Endothelial cell of umbilical vein (primary cell): ENCODE data around the gene CACNA1C. TPM values are rescaled to one million over a fixed set of nuclear protein-coding genes. Genes with fewer than 3 reads are reported as not detected.

Source experiments
- BruUV-seq: library from RNA; stranded (reverse); fragments of 400-500 nt; replicated peaks from 2 replicates; lab custom pipeline; 2021; lab: Mats Ljungman, UMichigan
- CTCF ChIA-PET: fragments of 300-600, 350-600 bp; sonication (Branson Sonifier 250); formaldehyde crosslinking; loops from one replicate; lab custom pipeline; 2021; ENCODE audit warnings: antibody characterized with exemption, inconsistent platforms; lab: Charles Lee
- POLR2A ChIA-PET: fragments of 300-600, 350-600 bp; sonication (Branson Sonifier 250); formaldehyde crosslinking; loops from one replicate; lab custom pipeline; 2021; ENCODE audit warnings: antibody characterized with exemption, inconsistent platforms; lab: Charles Lee
- DNase-seq: peaks from one replicate; pipeline ENCODE4 v3.0.0-alpha.2; 2011; ENCODE audit warnings: low read depth, low spot score
- FAIRE-seq: peaks from 2 replicates; lab custom pipeline; 2011; peaks lifted over from hg19 to GRCh38; lab: Jason Lieb, UNC
- H2AFZ ChIP-seq: 2 replicates; pipeline ENCODE4 v1.6.0; 2012; ENCODE audit warnings: low read depth, low read length, control low read depth, inconsistent platforms
- H3K27ac ChIP-seq: 2 replicates; pipeline ENCODE4 v1.5.1; 2011; ENCODE audit warnings: low read depth, mild to moderate bottlenecking, control low read depth, low read length, moderate library complexity; ENCODE audit not compliant: insufficient read depth
- H3K27me3 ChIP-seq, 2 experiments: 2 replicates each; pipeline versions ENCODE4 v1.6.0 to v1.6.1; 2011; ENCODE audit warnings: low read length in 2 of 2, mixed read lengths in 1 of 2; ENCODE audit not compliant: control insufficient read depth in 2 of 2, insufficient read depth in 2 of 2
- H3K36me3 ChIP-seq, 2 experiments: 2 replicates in 1 of 2; 3 replicates in 1 of 2; pipeline ENCODE4 v1.5.1; 2011; ENCODE audit warnings: low read length in 2 of 2, mild to moderate bottlenecking in 1 of 2, moderate library complexity in 1 of 2; ENCODE audit not compliant: control insufficient read depth in 2 of 2, insufficient read depth in 2 of 2; ENCODE audit errors: extremely low read depth in 1 of 2
- H3K4me1 ChIP-seq: 3 replicates; pipeline ENCODE4 v1.5.1; 2011; ENCODE audit warnings: mild to moderate bottlenecking, low read length; ENCODE audit not compliant: control insufficient read depth, insufficient read depth; ENCODE audit errors: extremely low read depth
- H3K4me2 ChIP-seq: 2 replicates; pipeline ENCODE4 v1.6.1; 2011; ENCODE audit warnings: low read length, control low read depth, mixed read lengths; ENCODE audit not compliant: insufficient read depth
- H3K4me3 ChIP-seq, 3 experiments: fragments of 200-600 bp in 1 of 3; sonication (generic), shearing (Covaris generic) in 1 of 3; replicated peaks in 1 of 3; 2 replicates each; pipeline ENCODE4 v1.5.1; 2011 to 2016; ENCODE audit warnings: control low read depth in 3 of 3, low read length in 3 of 3, mild to moderate bottlenecking in 2 of 3, inconsistent platforms in 1 of 3, low read depth in 1 of 3, moderate library complexity in 1 of 3; ENCODE audit not compliant: insufficient read depth in 1 of 3
- H3K79me2 ChIP-seq: 2 replicates; pipeline ENCODE4 v1.6.0; 2012; ENCODE audit warnings: low read length, inconsistent platforms; ENCODE audit not compliant: control insufficient read depth, insufficient read depth
- H3K9ac ChIP-seq: replicated peaks from 2 replicates; pipeline ENCODE3; 2011; ENCODE audit warnings: low read length, control low read depth; ENCODE audit not compliant: insufficient read depth; ENCODE audit errors: extremely low read depth
- H3K9me1 ChIP-seq: replicated peaks from 3 replicates; pipeline ENCODE4 v1.6.0; 2011; ENCODE audit warnings: mild to moderate bottlenecking, low read length; ENCODE audit not compliant: control insufficient read depth, insufficient read depth; ENCODE audit errors: extremely low read depth
- H3K9me3 ChIP-seq: replicated peaks from 2 replicates; pipeline ENCODE4 v1.5.1; 2012; ENCODE audit warnings: low read length, inconsistent platforms; ENCODE audit not compliant: control insufficient read depth, insufficient read depth
- H4K20me1 ChIP-seq: replicated peaks from 2 replicates; pipeline ENCODE3; 2011; ENCODE audit warnings: mild to moderate bottlenecking, low read length; ENCODE audit not compliant: control insufficient read depth, insufficient read depth; ENCODE audit errors: extremely low read depth
- EZH2 ChIP-seq: IDR thresholded peaks from 2 replicates; pipeline ENCODE4 v1.6.1; 2012; ENCODE audit warnings: borderline replicate concordance, low read depth, mild to moderate bottlenecking, moderate library complexity, low read length, inconsistent platforms; ENCODE audit not compliant: severe bottlenecking
- FOS ChIP-seq: IDR thresholded peaks from 2 replicates; pipeline ENCODE4 v1.6.1; 2011; ENCODE audit warnings: mild to moderate bottlenecking, low read length, moderate library complexity, borderline replicate concordance; ENCODE audit not compliant: insufficient read depth
- GATA2 ChIP-seq: IDR thresholded peaks from 2 replicates; pipeline ENCODE4 v1.7.0; 2011; ENCODE audit warnings: low read depth, mild to moderate bottlenecking, moderate library complexity, mixed read lengths, low read length; ENCODE audit not compliant: insufficient read length, insufficient read depth
- JUN ChIP-seq: IDR thresholded peaks from 2 replicates; pipeline ENCODE4 v1.6.1; 2011; ENCODE audit warnings: borderline replicate concordance, low read depth; ENCODE audit not compliant: insufficient read length, insufficient read depth
- MYC ChIP-seq: IDR thresholded peaks from one replicate; pipeline ENCODE4 v1.6.1; 2011; ENCODE audit warnings: mild to moderate bottlenecking, low read depth, low read length
- POLR2A ChIP-seq: IDR thresholded peaks from 2 replicates; pipeline ENCODE4 v1.6.1; 2012; ENCODE audit warnings: low read depth, mild to moderate bottlenecking, control low read depth, low read length
- POLR2AphosphoS5 ChIP-seq: IDR thresholded peaks from 2 replicates; pipeline ENCODE4 v1.6.1; 2012; ENCODE audit warnings: low read depth, mild to moderate bottlenecking, control low read depth, low read length, moderate library complexity; ENCODE audit not compliant: insufficient read depth
- dilution Hi-C: fragments of 300-500 bp; cut with MboI; formaldehyde crosslinking; loops from one replicate; pipeline ENCODE4 v1.15.0; 2019; ENCODE audit warnings: low sequenced_read_pairs; ENCODE audit not compliant: extremely low pct_ligation_motif_present
- intact Hi-C: fragments of 100-400 bp; cut with micrococcal nuclease; formaldehyde crosslinking; loops from one replicate; pipeline ENCODE4 v1.10.0; 2022
- polyA plus RNA-seq, 4 experiments: library from polyadenylated mRNA; depleted of rRNA in 3 of 4; stranded (reverse) in 3 of 4; unstranded in 1 of 4; fragments of >200 nt; gene quantifications; 2 replicates each; pipeline versions ENCODE4 v1.2.1 to v1.2.3, GENCODE V29; 2011 to 2012; ENCODE audit warnings: missing spikeins in 1 of 4
- total RNA-seq: library from RNA; stranded (reverse); gene quantifications from 2 replicates; pipeline ENCODE4 v1.2.3, GENCODE V29; 2021
- TF ChIP-seq, protein P1 (sequence below): IDR thresholded peaks from 2 replicates; pipeline ENCODE4 v1.6.1; 2011; ENCODE audit not compliant: insufficient read depth, insufficient read length
- TF ChIP-seq, protein P2 (sequence below), 2 donors: IDR thresholded peaks; 1 replicate in 1 of 2; 2 replicates in 1 of 2; pipeline ENCODE4 v1.5.1; 2011; ENCODE audit warnings: low read length in 2 of 2, mild to moderate bottlenecking in 2 of 2, moderate library complexity in 2 of 2, control low read depth in 1 of 2, inconsistent platforms in 1 of 2, low read depth in 1 of 2; ENCODE audit not compliant: insufficient read depth in 1 of 2; ENCODE audit errors: extremely low read depth in 1 of 2

The CACNA1C gene
- total and polyA plus RNA-seq, 2 donors (not counting 3 experiments of a cell fraction or from before 2014, with no cell fraction given) = not detected

DNA sequence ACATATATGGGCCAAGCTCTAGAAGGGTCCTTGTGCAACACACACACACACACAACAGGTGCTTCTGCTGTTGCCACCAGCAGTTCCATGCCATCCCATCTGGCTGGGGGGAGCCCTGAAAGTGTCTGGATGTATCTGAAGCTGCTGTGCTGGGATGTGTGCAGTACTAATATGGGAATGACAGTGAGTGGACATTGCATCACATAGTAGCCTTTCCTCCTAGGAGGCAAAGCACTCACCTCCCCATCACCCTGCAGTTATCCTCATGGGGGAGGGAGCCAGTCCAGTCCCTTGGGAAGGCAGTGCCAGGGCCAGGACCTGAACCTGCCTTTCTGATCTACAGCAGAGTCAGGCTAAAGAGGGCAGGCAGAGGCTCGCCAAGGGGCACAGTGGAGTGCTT is 208.9 kb downstream of the CACNA1C start:
- FAIRE-seq (no peak), DNase-seq (no peak)
- Histone ChIP-seq H3K79me2 (no peaks in the 10 kb centered on the region), H3K9ac (no peak overlapping the region), H3K4me2 (no peak overlapping the region), H3K27me3 (no peaks in the 10 kb centered on the region), H3K4me1 (no peaks in the 10 kb centered on the region), H3K36me3 (no peaks in the 10 kb centered on the region), H3K27ac (no peak overlapping the region), H3K9me3 (no peaks in the 10 kb centered on the region), H4K20me1 (no peaks in the 10 kb centered on the region), H3K4me3 (no peak overlapping the region), H2AFZ (no peak overlapping the region), H3K9me1 (no peaks in the 10 kb centered on the region)
- ChIA-PET CTCF (no interaction called here), POLR2A (no interaction called here)
- BruUV-seq = no TSS peak
- dilution Hi-C loops = no loop called here
- no peak for TF ChIP-seq JUN
- no peak for TF ChIP-seq EZH2
- TF ChIP-seq GATA2 = no peak
- TF ChIP-seq, protein P1, sequence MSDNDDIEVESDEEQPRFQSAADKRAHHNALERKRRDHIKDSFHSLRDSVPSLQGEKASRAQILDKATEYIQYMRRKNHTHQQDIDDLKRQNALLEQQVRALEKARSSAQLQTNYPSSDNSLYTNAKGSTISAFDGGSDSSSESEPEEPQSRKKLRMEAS = no peak
- TF ChIP-seq FOS = no peak
- no peak for TF ChIP-seq POLR2AphosphoS5
- TF ChIP-seq, protein P2, sequence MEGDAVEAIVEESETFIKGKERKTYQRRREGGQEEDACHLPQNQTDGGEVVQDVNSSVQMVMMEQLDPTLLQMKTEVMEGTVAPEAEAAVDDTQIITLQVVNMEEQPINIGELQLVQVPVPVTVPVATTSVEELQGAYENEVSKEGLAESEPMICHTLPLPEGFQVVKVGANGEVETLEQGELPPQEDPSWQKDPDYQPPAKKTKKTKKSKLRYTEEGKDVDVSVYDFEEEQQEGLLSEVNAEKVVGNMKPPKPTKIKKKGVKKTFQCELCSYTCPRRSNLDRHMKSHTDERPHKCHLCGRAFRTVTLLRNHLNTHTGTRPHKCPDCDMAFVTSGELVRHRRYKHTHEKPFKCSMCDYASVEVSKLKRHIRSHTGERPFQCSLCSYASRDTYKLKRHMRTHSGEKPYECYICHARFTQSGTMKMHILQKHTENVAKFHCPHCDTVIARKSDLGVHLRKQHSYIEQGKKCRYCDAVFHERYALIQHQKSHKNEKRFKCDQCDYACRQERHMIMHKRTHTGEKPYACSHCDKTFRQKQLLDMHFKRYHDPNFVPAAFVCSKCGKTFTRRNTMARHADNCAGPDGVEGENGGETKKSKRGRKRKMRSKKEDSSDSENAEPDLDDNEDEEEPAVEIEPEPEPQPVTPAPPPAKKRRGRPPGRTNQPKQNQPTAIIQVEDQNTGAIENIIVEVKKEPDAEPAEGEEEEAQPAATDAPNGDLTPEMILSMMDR (IDR thresholded peaks at IDR 0.05; ENCODE audit: extremely low read depth in 1 of 2, insufficient read depth in 1 of 2, low read depth in 1 of 2, low read length in 2 of 2) = no peak
- no peak for TF ChIP-seq MYC
- TF ChIP-seq POLR2A = no peak
- intact Hi-C loops = no loop called here
